ENCODE measurements around the gene HABP4. TPM values are rescaled to one million over a fixed set of nuclear protein-coding genes. Genes with fewer than 3 reads are reported as not detected.

HABP4 gene
- total RNA-seq, 1 experiment from 2014 or later = 21.0 TPM

- intact Hi-C loops (cut with micrococcal nuclease) = no loop called here
- Histone ChIP-seq H3K27ac (ENCODE audit: low read depth, low read length) (no peak overlapping the region), H3K79me2 (ENCODE audit: insufficient read depth, low read length) (no peaks in the 10 kb centered on the region), H3K9me3 (ENCODE audit: control insufficient read depth in 1 of 2, insufficient read depth in 1 of 2, low read depth in 1 of 2, low read length in 2 of 2) (no peaks in the 10 kb centered on the region), H3K9me2 (ENCODE audit: insufficient read depth) (no peaks in the 10 kb centered on the region), H3K27me3 (ENCODE audit: insufficient read depth, low read length) (no peaks in the 10 kb centered on the region), H2AFZ (ENCODE audit: low read depth, low read length, poor library complexity, severe bottlenecking) (no peak overlapping the region), H3K4me3 (replicated peaks in 1 of 2; ENCODE audit: low read depth in 1 of 2, low read length in 2 of 2) (no peak overlapping the region), H3K4me2 (ENCODE audit: low read length) (no peak overlapping the region), H3K4me1 (ENCODE audit: control insufficient read depth in 1 of 2, insufficient read depth in 2 of 2, low read length in 2 of 2) (peaks cover 11% of the 10 kb centered on the region in 2 experiments; a peak in 3 of 4 replicates), H3K36me3 (ENCODE audit: control insufficient read depth in 1 of 2, insufficient read depth in 2 of 2, low read length in 2 of 2) (peaks cover 0 to 11% of the 10 kb centered on the region in 2 experiments; a peak in 2 of 4 replicates), H3K9ac (ENCODE audit: low read length) (no peak overlapping the region), H4K20me1 (ENCODE audit: insufficient read depth) (no peaks in the 10 kb centered on the region)
- TF ChIP-seq ELF1 (IDR thresholded peaks at IDR 0.05; ENCODE audit: borderline replicate concordance, low read depth) (no peak), CEBPB (IDR thresholded peaks at IDR 0.05; ENCODE audit: low read depth) (no peak), CBX3 (IDR thresholded peaks at IDR 0.05; ENCODE audit: low read depth) (no peak), SRF (IDR thresholded peaks at IDR 0.05; ENCODE audit: low read depth) (no peak), ZBTB33 (IDR thresholded peaks at IDR 0.05; ENCODE audit: extremely low read depth, insufficient replicate concordance, low read length) (no peak), JUND (IDR thresholded peaks at IDR 0.05) (no peak), SIN3A (IDR thresholded peaks at IDR 0.05; ENCODE audit: low read depth) (no peak), REST (IDR thresholded peaks at IDR 0.05; ENCODE audit: low read depth) (no peak)
- POLR2A ChIA-PET = interaction anchor here (0.6 kb wide), 1 partner anchor 28 kb away, joined by 3 read pairs; no protein-coding TSS in a partner anchor
- CTCF ChIA-PET = no interaction called here
- no peak for DNase-seq (ENCODE audit: low read depth, low spot score)
- RAD21 ChIA-PET (ENCODE audit: low non-redundant PET in 1 of 2, low total read pairs in 2 of 2, uncharacterized antibody in 2 of 2, unreplicated experiment in 2 of 2) = no interaction called here
- no peak for ATAC-seq
- no TSS peak for BruUV-seq (replicated peaks)
Observed at GRCh38 chr9:96483197-96483596, 33.2 kb downstream of the HABP4 start.

Data from HCT116 (cell line).